Endothelial cell of umbilical vein (primary cell): ENCODE results near the gene TMEM164. TPM values are rescaled to one million over a fixed set of nuclear protein-coding genes. Genes with fewer than 3 reads are reported as not detected.

ENCODE experiments used
- BruUV-seq: library from RNA; stranded (reverse); fragments of 400-500 nt; replicated peaks from 2 replicates; lab custom pipeline; 2021; lab: Mats Ljungman, UMichigan
- CTCF ChIA-PET: fragments of 300-600, 350-600 bp; sonication (Branson Sonifier 250); formaldehyde crosslinking; loops from one replicate; lab custom pipeline; 2021; ENCODE audit warnings: antibody characterized with exemption, inconsistent platforms; lab: Charles Lee
- POLR2A ChIA-PET: fragments of 300-600, 350-600 bp; sonication (Branson Sonifier 250); formaldehyde crosslinking; loops from one replicate; lab custom pipeline; 2021; ENCODE audit warnings: antibody characterized with exemption, inconsistent platforms; lab: Charles Lee
- DNase-seq: peaks from one replicate; pipeline ENCODE4 v3.0.0-alpha.2; 2011; ENCODE audit warnings: low read depth, low spot score
- FAIRE-seq: peaks from 2 replicates; lab custom pipeline; 2011; peaks lifted over from hg19 to GRCh38; lab: Jason Lieb, UNC
- H2AFZ ChIP-seq: 2 replicates; pipeline ENCODE4 v1.6.0; 2012; ENCODE audit warnings: low read depth, low read length, control low read depth, inconsistent platforms
- H3K27ac ChIP-seq: 2 replicates; pipeline ENCODE4 v1.5.1; 2011; ENCODE audit warnings: low read depth, mild to moderate bottlenecking, control low read depth, low read length, moderate library complexity; ENCODE audit not compliant: insufficient read depth
- H3K27me3 ChIP-seq, 2 experiments: 2 replicates each; pipeline versions ENCODE4 v1.6.0 to v1.6.1; 2011; ENCODE audit warnings: low read length in 2 of 2, mixed read lengths in 1 of 2; ENCODE audit not compliant: control insufficient read depth in 2 of 2, insufficient read depth in 2 of 2
- H3K36me3 ChIP-seq, 2 experiments: 2 replicates in 1 of 2; 3 replicates in 1 of 2; pipeline ENCODE4 v1.5.1; 2011; ENCODE audit warnings: low read length in 2 of 2, mild to moderate bottlenecking in 1 of 2, moderate library complexity in 1 of 2; ENCODE audit not compliant: control insufficient read depth in 2 of 2, insufficient read depth in 2 of 2; ENCODE audit errors: extremely low read depth in 1 of 2
- H3K4me1 ChIP-seq: 3 replicates; pipeline ENCODE4 v1.5.1; 2011; ENCODE audit warnings: mild to moderate bottlenecking, low read length; ENCODE audit not compliant: control insufficient read depth, insufficient read depth; ENCODE audit errors: extremely low read depth
- H3K4me2 ChIP-seq: 2 replicates; pipeline ENCODE4 v1.6.1; 2011; ENCODE audit warnings: low read length, control low read depth, mixed read lengths; ENCODE audit not compliant: insufficient read depth
- H3K4me3 ChIP-seq, 3 experiments: fragments of 200-600 bp in 1 of 3; sonication (generic), shearing (Covaris generic) in 1 of 3; replicated peaks in 1 of 3; 2 replicates each; pipeline ENCODE4 v1.5.1; 2011 to 2016; ENCODE audit warnings: control low read depth in 3 of 3, low read length in 3 of 3, mild to moderate bottlenecking in 2 of 3, inconsistent platforms in 1 of 3, low read depth in 1 of 3, moderate library complexity in 1 of 3; ENCODE audit not compliant: insufficient read depth in 1 of 3
- H3K79me2 ChIP-seq: 2 replicates; pipeline ENCODE4 v1.6.0; 2012; ENCODE audit warnings: low read length, inconsistent platforms; ENCODE audit not compliant: control insufficient read depth, insufficient read depth
- H3K9ac ChIP-seq: replicated peaks from 2 replicates; pipeline ENCODE3; 2011; ENCODE audit warnings: low read length, control low read depth; ENCODE audit not compliant: insufficient read depth; ENCODE audit errors: extremely low read depth
- H3K9me1 ChIP-seq: replicated peaks from 3 replicates; pipeline ENCODE4 v1.6.0; 2011; ENCODE audit warnings: mild to moderate bottlenecking, low read length; ENCODE audit not compliant: control insufficient read depth, insufficient read depth; ENCODE audit errors: extremely low read depth
- H3K9me3 ChIP-seq: replicated peaks from 2 replicates; pipeline ENCODE4 v1.5.1; 2012; ENCODE audit warnings: low read length, inconsistent platforms; ENCODE audit not compliant: control insufficient read depth, insufficient read depth
- H4K20me1 ChIP-seq: replicated peaks from 2 replicates; pipeline ENCODE3; 2011; ENCODE audit warnings: mild to moderate bottlenecking, low read length; ENCODE audit not compliant: control insufficient read depth, insufficient read depth; ENCODE audit errors: extremely low read depth
- CTCF ChIP-seq, 2 donors: IDR thresholded peaks; 1 replicate in 1 of 2; 2 replicates in 1 of 2; pipeline ENCODE4 v1.5.1; 2011; ENCODE audit warnings: low read length in 2 of 2, mild to moderate bottlenecking in 2 of 2, moderate library complexity in 2 of 2, control low read depth in 1 of 2, inconsistent platforms in 1 of 2, low read depth in 1 of 2; ENCODE audit not compliant: insufficient read depth in 1 of 2; ENCODE audit errors: extremely low read depth in 1 of 2
- EZH2 ChIP-seq: IDR thresholded peaks from 2 replicates; pipeline ENCODE4 v1.6.1; 2012; ENCODE audit warnings: borderline replicate concordance, low read depth, mild to moderate bottlenecking, moderate library complexity, low read length, inconsistent platforms; ENCODE audit not compliant: severe bottlenecking
- FOS ChIP-seq: IDR thresholded peaks from 2 replicates; pipeline ENCODE4 v1.6.1; 2011; ENCODE audit warnings: mild to moderate bottlenecking, low read length, moderate library complexity, borderline replicate concordance; ENCODE audit not compliant: insufficient read depth
- GATA2 ChIP-seq: IDR thresholded peaks from 2 replicates; pipeline ENCODE4 v1.7.0; 2011; ENCODE audit warnings: low read depth, mild to moderate bottlenecking, moderate library complexity, mixed read lengths, low read length; ENCODE audit not compliant: insufficient read length, insufficient read depth
- JUN ChIP-seq: IDR thresholded peaks from 2 replicates; pipeline ENCODE4 v1.6.1; 2011; ENCODE audit warnings: borderline replicate concordance, low read depth; ENCODE audit not compliant: insufficient read length, insufficient read depth
- MAX ChIP-seq: IDR thresholded peaks from 2 replicates; pipeline ENCODE4 v1.6.1; 2011; ENCODE audit not compliant: insufficient read depth, insufficient read length
- MYC ChIP-seq: IDR thresholded peaks from one replicate; pipeline ENCODE4 v1.6.1; 2011; ENCODE audit warnings: mild to moderate bottlenecking, low read depth, low read length
- POLR2A ChIP-seq: IDR thresholded peaks from 2 replicates; pipeline ENCODE4 v1.6.1; 2012; ENCODE audit warnings: low read depth, mild to moderate bottlenecking, control low read depth, low read length
- POLR2AphosphoS5 ChIP-seq: IDR thresholded peaks from 2 replicates; pipeline ENCODE4 v1.6.1; 2012; ENCODE audit warnings: low read depth, mild to moderate bottlenecking, control low read depth, low read length, moderate library complexity; ENCODE audit not compliant: insufficient read depth
- dilution Hi-C: fragments of 300-500 bp; cut with MboI; formaldehyde crosslinking; loops from one replicate; pipeline ENCODE4 v1.15.0; 2019; ENCODE audit warnings: low sequenced_read_pairs; ENCODE audit not compliant: extremely low pct_ligation_motif_present
- intact Hi-C: fragments of 100-400 bp; cut with micrococcal nuclease; formaldehyde crosslinking; loops from one replicate; pipeline ENCODE4 v1.10.0; 2022
- polyA plus RNA-seq, 4 experiments: library from polyadenylated mRNA; depleted of rRNA in 3 of 4; stranded (reverse) in 3 of 4; unstranded in 1 of 4; fragments of >200 nt; gene quantifications; 2 replicates each; pipeline versions ENCODE4 v1.2.1 to v1.2.3, GENCODE V29; 2011 to 2012; ENCODE audit warnings: missing spikeins in 1 of 4
- total RNA-seq: library from RNA; stranded (reverse); gene quantifications from 2 replicates; pipeline ENCODE4 v1.2.3, GENCODE V29; 2021

Gene TMEM164
- total and polyA plus RNA-seq, 2 donors (not counting 3 experiments of a cell fraction or from before 2014, with no cell fraction given) = 12.8 to 22.2 TPM

DNA sequence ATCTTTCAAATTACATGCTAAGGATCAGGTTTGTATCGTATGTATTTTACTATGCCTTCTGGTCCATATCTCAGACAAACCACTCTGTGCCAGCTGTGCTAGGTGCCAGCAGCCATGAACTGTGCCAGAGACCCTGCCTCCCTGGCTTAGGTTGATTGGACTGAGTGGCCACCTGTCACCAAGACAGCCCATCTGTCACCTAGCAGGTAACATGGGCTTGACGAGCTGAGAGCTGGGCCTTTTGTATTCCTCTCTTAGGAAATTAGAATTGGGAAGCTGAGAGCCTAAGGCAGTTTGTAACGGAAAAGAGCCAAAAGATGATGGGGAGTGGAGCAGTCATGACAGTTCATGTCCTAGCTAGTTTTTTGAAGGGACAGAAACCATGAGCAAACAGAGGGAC is 42.5 kb downstream of the TMEM164 start:
- H3K27me3 ChIP-seq = no peaks in the 10 kb centered on the region
- no peaks in the 10 kb centered on the region for H3K9me1 ChIP-seq
- DNase-seq (no peak), FAIRE-seq (no peak)
- TF ChIP-seq POLR2A = no peak
- no peak for TF ChIP-seq POLR2AphosphoS5
- TF ChIP-seq EZH2 = no peak
- TF ChIP-seq MYC = no peak
- H3K36me3 ChIP-seq = no peaks in the 10 kb centered on the region
- H3K9me3 ChIP-seq = no peaks in the 10 kb centered on the region
- intact Hi-C loops = no loop called here
- H4K20me1 ChIP-seq = no peaks in the 10 kb centered on the region
- CTCF ChIA-PET = interaction anchor here (1.4 to 4.2 kb wide), 9 partner anchors 8 to 134 kb away, joined by 4 to 42 read pairs (median 5); no protein-coding TSS in a partner anchor
- no peak overlapping the region for H3K4me3 ChIP-seq
- H3K9ac ChIP-seq = no peak overlapping the region
- H3K27ac ChIP-seq = no peak overlapping the region
- no peak overlapping the region for H2AFZ ChIP-seq
- H3K4me1 ChIP-seq = no peaks in the 10 kb centered on the region
- H3K79me2 ChIP-seq = no peaks in the 10 kb centered on the region
- no TSS peak for BruUV-seq
- no peak overlapping the region for H3K4me2 ChIP-seq
- POLR2A ChIA-PET = no interaction called here
- dilution Hi-C loops = no loop called here

DNA sequence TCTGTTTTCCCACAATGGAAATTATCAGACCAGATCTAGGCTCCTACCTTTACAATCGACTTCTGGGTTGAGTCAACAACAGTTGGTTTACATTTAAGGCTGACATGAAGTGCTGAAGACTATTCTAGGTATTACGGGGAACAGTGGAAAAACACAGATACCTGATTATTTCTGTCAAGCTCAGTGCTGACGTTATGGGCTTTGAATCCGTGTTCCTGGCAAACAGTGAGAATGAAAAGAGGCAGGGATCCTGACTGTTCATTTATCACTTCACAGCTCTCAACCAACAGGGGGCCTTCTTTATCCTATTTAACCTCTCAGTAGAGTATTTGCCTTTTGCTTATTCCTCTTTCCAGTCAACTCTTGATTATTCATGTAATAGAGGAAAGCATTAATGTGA is 43.1 kb downstream of the TMEM164 start:
- no peak for DNase-seq
- BruUV-seq = no TSS peak
- no peak overlapping the region for H3K27ac ChIP-seq
- no peak overlapping the region for H2AFZ ChIP-seq
- no peak overlapping the region for H3K9ac ChIP-seq
- no peaks in the 10 kb centered on the region for H3K9me3 ChIP-seq
- ChIA-PET POLR2A (no interaction called here), CTCF (interaction anchor here (1.4 to 4.2 kb wide), 9 partner anchors 8 to 135 kb away, joined by 4 to 42 read pairs (median 5); no protein-coding TSS in a partner anchor)
- no peaks in the 10 kb centered on the region for H3K79me2 ChIP-seq
- peak; percentile 38 for FAIRE-seq
- dilution Hi-C loops = no loop called here
- TF ChIP-seq POLR2A (no peak), CTCF (IDR thresholded peaks at IDR 0.05; ENCODE audit: extremely low read depth in 1 of 2, insufficient read depth in 1 of 2, low read depth in 1 of 2, low read length in 2 of 2) (no peak), MAX (no peak), MYC (no peak), EZH2 (no peak), FOS (no peak), POLR2AphosphoS5 (no peak), GATA2 (no peak), JUN (no peak)
- H3K4me2 ChIP-seq = no peak overlapping the region
- no peaks in the 10 kb centered on the region for H4K20me1 ChIP-seq
- H3K27me3 ChIP-seq = no peaks in the 10 kb centered on the region
- no peaks in the 10 kb centered on the region for H3K36me3 ChIP-seq
- no peaks in the 10 kb centered on the region for H3K4me1 ChIP-seq
- intact Hi-C loops = no loop called here
- H3K9me1 ChIP-seq = no peaks in the 10 kb centered on the region
- no peak overlapping the region for H3K4me3 ChIP-seq
